ENCODE measurements around the gene CMTM4.
"Not testable (repeated sequence)": the region's sequence is repeated elsewhere in the genome, so short reads cannot be mapped to it uniquely, and the experiment has no call there.

CMTM4 gene

GRCh38 chr16:66616169-66616568 lies 80.4 kb downstream of the CMTM4 start:
- no peak for DNase-seq (ENCODE audit: low spot score)

DNA sequence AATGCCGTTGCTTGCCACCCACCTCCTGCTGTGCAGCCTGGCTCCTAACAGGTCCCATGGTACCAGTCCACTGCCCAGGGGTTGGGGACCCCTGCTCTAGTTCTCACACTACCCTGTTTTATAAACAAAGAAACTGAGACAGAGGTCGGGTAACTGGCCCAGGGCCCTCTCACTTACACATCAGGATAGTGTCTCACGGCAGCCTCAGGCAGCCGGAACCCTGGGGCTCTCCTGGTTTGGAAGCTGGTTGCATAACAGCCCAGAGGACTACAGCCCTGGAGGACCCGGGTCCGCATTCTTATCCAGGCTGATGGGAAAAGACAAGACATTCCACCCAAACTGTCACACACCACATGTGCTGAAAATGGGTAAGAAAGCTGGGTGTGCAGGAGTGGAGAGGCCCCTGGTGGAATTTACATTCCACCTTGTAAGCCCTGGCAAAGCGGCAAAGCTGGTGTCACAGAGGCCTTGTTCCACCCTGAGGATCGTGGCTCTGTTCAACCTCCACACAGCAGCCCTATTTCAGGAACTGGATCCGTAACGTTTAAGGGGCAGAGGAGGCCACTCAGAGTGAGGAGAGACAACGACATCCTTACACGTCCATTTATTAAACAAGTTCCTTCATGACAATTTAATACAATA lies 82.3 kb downstream of the CMTM4 start:
- no peak for DNase-seq (ENCODE audit: low spot score)

GRCh38 chr16:66612422-66612821 lies 84.1 kb downstream of the CMTM4 start:
- DNase-seq (ENCODE audit: low spot score) = no peak

- not testable (repeated sequence) for DNase-seq (ENCODE audit: low spot score)
Observed at GRCh38 chr16:66611911-66612310, 84.6 kb downstream of the CMTM4 start.

DNA sequence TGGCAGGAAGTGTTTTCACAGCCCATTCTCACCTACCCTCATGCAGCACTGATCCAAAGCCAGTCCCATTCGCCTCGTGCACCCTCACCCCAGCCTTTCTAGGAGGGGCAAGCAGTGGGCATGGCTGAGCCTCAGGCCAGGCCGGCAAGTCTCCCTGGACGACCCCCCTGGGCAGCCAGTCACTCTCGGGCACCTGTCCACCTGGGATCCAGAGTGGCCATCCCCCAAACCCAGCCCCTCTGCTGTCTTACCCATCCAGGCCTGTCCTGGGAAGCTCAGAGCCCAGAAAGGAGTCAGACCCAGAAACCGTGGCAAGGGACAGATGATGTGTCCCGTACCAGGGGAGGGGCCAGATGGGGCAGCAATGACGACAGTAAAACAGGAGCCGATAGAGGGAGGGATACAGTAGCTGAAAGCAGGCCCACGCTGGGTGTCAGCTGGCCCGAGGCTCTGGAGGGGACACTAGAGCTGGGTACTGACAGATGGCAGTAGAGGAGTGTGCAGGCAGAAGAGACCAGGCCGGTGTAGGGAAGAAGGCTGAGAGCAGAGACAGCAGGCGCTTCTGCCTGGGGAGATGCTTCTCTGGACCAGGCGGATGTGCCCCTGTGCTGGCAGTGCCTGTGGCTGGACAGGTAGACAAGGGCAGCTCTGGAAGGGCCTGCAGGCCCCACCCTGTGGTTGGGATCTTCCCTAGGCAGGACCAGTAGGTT lies 86.3 kb downstream of the CMTM4 start:
- DNase-seq (ENCODE audit: low spot score) = no peak

- no peak for DNase-seq (ENCODE audit: low spot score)
Observed at GRCh38 chr16:66609139-66609510, 87.4 kb downstream of the CMTM4 start.

DNA sequence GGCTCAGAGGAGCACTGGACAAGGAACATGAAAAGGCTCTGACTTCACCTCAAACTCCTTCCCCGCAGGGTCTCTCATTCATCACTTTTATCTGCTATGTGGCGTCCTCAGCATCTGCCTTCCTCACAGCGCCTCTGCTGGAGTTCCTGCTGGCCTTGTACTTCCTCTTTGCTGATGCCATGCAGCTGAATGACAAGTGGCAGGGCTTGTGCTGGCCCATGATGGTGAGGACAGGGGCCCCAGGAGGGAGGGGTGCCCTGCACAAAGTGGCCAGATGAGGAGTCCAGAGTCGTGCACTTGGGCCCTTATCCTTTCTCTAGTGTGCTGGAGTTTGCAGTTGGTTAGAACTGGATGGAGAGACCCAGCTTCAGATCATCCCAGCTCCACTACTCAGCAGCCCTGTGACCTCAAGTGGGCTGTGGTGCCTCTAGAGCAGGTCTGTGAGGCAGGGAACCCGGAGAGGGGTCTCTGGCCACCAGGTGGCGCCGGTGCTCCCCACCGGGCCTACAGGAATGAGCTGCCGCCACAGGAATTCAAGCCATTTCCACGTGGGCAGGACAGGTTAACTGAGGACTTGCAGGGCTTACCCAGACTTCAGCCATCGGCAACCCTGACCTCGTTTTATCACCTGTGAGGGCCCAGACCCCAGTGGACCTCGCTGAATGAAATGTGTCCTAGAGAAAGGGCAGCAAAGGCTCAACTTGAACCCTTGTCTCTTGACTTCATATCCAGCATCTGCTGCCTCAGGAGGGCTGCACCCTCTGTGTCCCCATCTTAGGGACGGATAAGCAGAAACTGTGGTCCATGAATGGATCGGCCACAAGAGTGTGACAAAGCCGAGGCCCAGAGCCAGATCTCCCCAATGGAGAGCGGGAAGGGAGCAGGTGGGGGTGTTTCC lies 88.1 kb downstream of the CMTM4 start:
- peak; percentile 93 for DNase-seq (ENCODE audit: low spot score)

DNA sequence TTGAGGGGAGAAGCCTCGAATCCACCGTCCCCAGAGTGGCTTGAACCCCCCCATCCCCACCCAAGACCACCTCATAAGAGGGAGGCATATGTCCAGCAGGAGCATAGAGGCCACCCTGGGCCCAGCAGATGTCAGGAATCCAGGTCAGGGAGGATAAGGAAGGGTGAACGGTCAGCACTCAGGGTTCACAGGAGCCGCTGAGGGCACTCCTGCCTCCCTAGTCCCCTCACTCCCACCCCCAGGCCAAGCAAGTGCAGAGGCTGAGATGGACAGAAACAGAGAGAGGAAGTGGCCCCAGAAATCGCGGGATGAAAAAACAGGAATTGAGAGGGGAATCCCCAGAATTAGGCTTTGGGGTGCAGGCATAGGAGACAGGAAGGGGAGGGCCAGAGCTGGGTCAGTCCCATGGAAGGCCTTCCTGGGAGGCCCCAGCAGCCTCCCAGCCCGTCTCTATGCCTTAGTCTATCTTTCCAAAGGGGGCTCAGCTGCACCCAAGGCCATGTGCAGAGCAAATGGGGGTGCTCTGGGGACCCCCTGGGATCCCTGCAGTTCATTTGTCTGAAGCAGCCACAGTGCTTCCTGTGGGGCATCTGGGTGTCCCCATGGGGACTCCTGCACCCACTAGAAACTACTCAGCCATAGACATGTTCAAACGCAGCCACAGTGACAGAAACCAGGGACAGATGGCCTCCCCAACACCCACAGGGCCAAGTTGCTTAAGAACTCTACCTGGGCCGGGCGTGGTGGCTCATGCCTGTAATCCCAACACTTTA lies 90.4 kb downstream of the CMTM4 start:
- no peak for DNase-seq (ENCODE audit: low spot score)

- peak; percentile 66 for DNase-seq (ENCODE audit: low spot score)
Observed at GRCh38 chr16:66605177-66605978, 91.2 kb downstream of the CMTM4 start.

DNA sequence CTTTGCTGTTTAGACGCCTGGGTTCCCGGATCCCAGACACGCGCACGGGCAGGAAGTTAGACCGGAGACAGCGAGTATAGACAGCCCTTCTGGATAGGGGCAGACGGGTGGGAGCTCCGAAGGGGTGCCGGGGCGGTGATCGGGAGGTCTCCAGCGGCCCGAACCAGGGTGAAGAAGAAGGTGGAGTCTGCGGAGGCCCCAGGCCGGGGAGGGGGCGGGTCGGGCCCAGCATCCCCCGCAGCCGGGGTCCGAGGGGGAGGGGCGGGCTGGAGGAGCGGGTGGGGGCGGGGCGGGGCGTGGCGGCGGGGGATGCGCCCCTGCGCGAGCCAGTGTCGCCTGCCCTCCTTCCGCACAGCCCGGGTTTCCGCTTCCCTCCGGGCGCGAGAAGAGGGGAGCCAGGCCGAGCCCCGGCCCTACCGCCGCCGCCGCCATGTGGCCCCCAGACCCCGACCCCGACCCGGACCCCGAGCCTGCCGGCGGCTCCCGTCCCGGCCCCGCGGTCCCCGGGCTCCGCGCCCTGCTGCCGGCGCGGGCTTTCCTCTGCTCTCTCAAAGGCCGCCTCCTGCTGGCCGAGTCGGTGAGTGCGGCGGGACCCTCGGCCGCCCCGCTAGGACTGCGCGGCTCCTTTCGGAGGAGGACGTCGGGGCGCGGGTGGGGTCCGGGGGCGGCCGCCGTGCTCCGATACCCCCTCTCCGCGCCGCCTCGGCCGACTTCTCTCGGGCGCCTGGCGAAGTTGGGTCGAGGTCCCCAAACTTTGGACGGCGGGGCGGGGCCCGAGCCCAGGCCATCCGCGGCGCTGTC lies 92.0 kb downstream of the CMTM4 start, which contains the start of gene CMTM3:
TSS of gene CMTM3 (plus strand) at position 329 of the 801 bp plus-strand sequence. CDS start at position 431, 102 bp downstream.
- DNase-seq (ENCODE audit: low spot score) = peak; percentile 64

- DNase-seq (ENCODE audit: low spot score) = peak; percentile 44
Observed at GRCh38 chr16:66603537-66604375, 92.8 kb downstream of the CMTM4 start.

GRCh38 chr16:66601471-66601870 lies 95.1 kb downstream of the CMTM4 start:
- no peak for DNase-seq (ENCODE audit: low spot score)

DNA sequence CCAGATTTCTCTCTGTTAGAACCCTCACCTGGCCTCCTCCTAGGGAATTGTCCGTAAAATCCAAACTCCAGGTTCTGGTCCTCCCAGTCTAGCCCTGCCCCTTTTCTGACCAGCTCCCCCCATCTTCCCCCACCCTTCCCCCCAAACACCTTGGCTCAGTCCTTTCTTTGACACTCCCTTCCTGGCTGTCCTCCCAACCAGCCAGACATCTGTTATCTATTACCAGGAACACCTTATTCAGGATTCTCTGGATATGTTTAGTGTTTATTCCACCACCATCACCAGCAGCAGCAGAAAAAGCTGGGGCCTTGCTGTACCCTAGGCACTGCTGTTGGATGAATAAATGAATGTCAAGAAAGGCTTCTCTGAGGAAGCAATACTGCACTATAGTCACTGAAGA lies 96.1 kb downstream of the CMTM4 start:
- no peak for DNase-seq (ENCODE audit: low spot score)

DNA sequence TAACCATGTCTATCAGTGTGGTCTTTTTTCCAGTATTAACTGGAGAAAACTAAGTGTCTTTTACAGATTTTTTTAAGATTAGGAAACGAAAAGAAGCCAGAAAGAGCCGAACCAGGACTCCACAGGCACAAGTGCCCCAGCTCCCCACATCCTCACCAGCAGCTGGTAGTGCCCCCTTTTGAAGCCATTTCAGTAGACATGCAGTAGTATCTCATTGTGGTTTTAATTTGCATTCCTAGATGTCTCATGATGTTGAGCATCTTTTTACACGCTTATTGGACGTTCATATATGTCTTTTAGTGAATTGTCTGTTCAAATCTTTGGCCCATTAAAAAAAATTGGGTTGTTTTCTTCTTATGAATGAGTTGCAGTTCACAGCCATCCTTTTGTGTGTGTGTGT lies 96.8 kb downstream of the CMTM4 start:
- no peak for DNase-seq (ENCODE audit: low spot score)

GRCh38 chr16:66598111-66598510 lies 98.4 kb downstream of the CMTM4 start:
- no peak for DNase-seq (ENCODE audit: low spot score)

DNA sequence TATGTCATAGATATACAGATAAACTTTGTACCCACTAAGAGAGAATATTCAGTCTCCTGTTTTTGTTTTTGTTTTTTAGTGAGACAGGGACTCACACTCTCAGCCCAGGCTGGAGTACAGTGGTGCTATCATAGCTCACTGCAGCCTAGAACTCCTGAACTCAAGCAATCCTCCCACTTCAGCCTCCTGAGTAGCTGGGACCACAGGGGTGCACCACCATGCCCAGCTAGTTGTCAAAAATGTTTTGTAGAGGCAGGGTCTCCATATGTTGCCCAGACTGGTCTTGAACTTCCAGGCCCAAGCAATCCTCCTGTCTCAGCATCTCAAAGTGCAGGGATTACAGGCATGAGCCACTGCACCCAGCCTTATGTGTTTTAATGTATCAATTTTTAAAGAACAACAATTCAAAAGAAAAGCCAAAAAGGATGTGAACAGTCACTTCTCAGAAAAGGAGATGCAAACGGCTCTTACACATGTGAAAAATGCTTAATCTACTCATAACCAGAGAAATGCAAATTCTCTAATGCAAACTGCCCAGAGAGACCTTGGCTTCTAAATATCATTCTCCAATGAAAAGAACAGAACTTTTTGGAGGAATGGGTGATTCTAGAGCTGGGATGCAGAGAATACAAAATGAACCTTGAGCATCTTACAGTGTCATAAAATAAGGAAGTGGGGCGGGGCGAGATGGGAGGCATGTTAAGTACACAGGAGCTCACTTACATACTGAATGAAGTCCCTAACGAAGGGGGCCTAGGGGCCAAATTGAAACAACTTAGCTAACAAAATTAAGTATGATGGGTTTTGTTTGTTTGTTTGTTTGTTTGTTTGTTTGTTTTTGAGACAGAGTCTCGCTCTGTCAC lies 99.3 kb downstream of the CMTM4 start:
- no peak for DNase-seq (ENCODE audit: low spot score)

GRCh38 chr16:66596559-66596958 lies 100.0 kb downstream of the CMTM4 start:
- DNase-seq (ENCODE audit: low spot score) = not testable (repeated sequence)

GRCh38 chr16:66594739-66595138 lies 101.8 kb downstream of the CMTM4 start:
- DNase-seq (ENCODE audit: low spot score) = no peak

Data from kidney tubule cell (primary cell).